Astrocyte of the spinal cord (primary cell): ENCODE data around the gene CNDP2.
"Not testable (repeated sequence)": the region's sequence is repeated elsewhere in the genome, so short reads cannot be mapped to it uniquely, and the experiment has no call there.

Experiments
- DNase-seq: peaks from one replicate; pipeline ENCODE4 v3.0.0; 2011; ENCODE audit warnings: low read depth, low spot score
- H3K4me3 ChIP-seq: 2 replicates; pipeline ENCODE4 v1.5.1; 2011; ENCODE audit warnings: low read depth, mild to moderate bottlenecking, low read length, moderate library complexity
- in situ Hi-C: cut with HindIII; loops from 2 replicates; pipeline ENCODE4 v1.10.0; 2017; ENCODE audit warnings: low sequenced_read_pairs
- TF ChIP-seq, protein P1 (sequence below): IDR thresholded peaks from 2 replicates; pipeline ENCODE4 v1.5.1; 2012; ENCODE audit warnings: low read depth, mild to moderate bottlenecking, low read length, inconsistent platforms

CNDP2 gene

DNA sequence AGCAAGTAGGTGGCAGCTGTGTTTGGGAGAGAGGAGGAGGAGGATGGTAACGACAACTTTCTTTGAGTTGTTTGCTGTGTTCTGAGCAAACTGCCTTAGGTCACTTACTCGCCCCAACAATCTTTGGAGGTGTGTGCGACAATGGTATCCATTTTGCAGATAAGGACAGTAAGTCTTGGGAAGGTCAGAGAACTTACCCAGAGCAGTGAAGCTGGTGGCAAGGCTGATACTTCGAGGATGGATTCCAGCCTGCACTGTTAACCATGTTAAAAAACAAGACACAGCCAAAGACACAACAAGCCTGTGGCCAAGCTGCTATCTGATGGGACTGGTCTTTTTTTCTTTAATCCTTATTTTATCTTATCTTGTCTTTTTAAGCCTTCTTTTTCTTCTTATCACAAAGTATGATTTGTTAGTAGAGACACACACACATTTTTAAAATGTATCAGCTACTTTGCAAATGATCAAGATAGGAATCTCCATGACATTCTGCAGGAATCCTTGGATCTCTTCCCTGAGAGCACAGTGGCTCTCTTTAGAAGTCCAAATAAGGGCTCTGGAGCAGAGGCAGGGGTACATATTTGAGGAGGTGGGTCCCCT is 66.1 kb downstream of the CNDP2 start:
- in situ Hi-C loops = no loop called here
- TF ChIP-seq, protein P1, sequence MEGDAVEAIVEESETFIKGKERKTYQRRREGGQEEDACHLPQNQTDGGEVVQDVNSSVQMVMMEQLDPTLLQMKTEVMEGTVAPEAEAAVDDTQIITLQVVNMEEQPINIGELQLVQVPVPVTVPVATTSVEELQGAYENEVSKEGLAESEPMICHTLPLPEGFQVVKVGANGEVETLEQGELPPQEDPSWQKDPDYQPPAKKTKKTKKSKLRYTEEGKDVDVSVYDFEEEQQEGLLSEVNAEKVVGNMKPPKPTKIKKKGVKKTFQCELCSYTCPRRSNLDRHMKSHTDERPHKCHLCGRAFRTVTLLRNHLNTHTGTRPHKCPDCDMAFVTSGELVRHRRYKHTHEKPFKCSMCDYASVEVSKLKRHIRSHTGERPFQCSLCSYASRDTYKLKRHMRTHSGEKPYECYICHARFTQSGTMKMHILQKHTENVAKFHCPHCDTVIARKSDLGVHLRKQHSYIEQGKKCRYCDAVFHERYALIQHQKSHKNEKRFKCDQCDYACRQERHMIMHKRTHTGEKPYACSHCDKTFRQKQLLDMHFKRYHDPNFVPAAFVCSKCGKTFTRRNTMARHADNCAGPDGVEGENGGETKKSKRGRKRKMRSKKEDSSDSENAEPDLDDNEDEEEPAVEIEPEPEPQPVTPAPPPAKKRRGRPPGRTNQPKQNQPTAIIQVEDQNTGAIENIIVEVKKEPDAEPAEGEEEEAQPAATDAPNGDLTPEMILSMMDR = no peak
- no peak for DNase-seq
- no peak overlapping the region for H3K4me3 ChIP-seq

DNA sequence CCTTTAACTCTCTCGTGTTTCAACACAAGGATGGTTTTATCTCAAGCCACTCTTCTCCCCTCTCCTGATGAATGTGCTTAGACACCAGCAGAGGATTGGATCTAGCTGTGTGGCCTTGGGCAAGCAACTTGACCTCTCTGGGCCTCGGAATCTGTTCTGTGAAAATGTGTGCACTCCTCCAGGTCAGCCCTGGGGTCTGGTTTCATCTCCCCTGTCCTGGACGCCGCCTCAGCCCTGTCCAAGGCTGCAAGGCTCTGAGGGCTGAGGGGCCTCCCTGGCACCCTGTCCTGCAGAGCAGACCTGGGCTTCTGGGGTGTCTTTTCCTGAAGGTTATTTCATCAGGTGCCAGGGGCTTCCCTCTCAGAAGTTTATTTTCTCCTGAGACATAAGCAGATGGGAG is 66.6 kb downstream of the CNDP2 start:
- DNase-seq = no peak
- no peak overlapping the region for H3K4me3 ChIP-seq
- TF ChIP-seq, protein P1 = no peak
- in situ Hi-C loops = no loop called here

DNA sequence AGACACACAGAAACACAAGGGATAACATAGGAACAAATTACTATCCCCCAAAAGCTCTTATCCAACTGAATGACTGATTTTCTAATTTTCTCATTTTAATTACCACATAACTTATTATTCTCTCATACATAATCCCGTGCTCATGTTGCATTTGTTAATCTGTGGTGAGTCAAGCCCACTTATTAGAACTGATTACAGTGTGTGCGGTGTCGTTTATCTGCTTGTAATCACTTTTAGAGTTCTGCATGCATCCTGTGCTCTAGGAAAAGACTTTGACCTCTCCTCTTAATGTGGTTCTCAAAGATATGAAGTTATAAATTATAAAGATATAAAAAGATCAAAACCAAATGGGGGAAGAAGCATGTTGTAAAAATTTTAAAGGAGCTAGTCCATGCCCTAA is 67.8 kb downstream of the CNDP2 start:
- H3K4me3 ChIP-seq = no peak overlapping the region
- TF ChIP-seq, protein P1 = no peak
- no peak for DNase-seq
- in situ Hi-C loops = no loop called here

DNA sequence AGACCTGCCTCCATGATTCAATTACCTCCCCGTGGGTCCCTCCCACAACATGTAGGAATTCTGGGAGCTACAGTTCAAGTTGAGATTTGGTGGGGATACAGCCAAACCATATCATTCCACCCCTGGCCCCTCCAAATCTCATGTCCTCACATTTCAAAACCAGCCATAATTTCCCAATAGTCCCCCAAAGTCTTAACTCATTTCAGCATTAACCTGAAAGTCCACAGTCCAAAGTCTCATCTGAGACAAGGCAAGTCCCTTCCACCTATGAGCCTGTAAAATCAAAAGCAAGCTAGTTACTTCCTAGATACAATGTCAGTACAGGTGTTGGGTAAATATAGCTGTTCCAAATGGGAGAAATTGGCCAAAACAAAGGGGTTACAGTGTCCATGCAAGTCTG is 69.0 kb downstream of the CNDP2 start:
- DNase-seq, in situ Hi-C loops, H3K4me3 ChIP-seq: not testable (repeated sequence)

DNA sequence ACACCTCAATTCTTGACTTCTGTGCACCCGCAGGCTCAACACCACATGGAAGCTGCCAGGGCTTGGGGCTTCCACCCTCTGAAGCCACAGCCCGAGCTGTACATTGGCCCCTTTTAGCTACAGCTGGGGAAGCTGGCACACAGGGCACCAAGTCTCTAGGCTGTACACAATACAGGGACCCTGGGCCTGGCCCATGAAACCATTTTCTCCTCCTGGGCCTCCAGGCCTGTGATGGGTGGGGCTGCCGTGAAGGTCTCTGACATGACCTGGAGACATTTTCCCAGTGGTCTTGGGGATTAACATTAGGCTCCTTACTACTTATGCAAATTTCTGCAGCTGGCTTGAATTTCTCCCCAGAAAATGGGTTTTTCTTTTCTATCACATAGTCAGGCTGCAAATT is 69.8 kb downstream of the CNDP2 start:
- DNase-seq, in situ Hi-C loops, H3K4me3 ChIP-seq: not testable (repeated sequence)

DNA sequence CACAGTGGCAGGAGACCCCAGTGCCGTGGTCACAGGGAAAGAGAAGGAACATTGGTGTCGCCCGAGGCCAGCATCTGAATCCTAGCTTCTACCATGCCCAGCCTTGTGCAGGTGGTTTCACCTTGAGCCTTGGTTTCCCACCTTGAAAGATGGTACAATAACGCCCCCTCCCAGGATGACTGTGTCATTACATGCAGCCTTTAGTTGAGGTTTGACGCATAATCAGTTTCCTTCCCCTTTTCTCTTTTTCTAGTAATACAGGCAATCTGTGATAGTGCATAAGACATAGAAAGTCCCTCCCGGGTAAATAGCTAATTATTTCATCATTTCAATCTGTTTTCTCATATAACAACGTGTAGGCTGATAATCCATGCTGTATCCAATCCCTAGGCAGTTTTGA is 71.7 kb downstream of the CNDP2 start:
- H3K4me3 ChIP-seq = no peak overlapping the region
- TF ChIP-seq, protein P1 = no peak
- DNase-seq = no peak
- in situ Hi-C loops = no loop called here

DNA sequence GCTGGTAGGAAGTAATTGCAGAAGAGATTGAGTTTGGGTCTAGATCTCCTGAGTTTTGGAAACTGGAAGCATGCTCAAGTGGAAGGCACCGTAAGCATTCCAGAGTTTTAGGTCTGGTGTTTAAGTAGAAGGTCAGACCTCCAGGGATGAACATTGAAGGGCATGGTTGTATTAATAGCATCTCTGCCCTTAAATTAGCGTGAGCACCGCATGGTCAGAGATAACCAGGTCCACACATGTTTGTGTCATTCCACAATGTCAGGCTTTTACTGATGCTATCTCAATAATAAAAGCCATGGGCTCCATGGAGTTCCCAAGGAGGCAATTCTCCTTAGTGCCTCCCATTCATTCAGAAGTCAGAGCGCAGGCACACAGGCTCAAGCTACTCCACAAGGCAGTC is 73.2 kb downstream of the CNDP2 start:
- TF ChIP-seq, protein P1 = no peak
- DNase-seq = no peak
- in situ Hi-C loops = no loop called here
- H3K4me3 ChIP-seq = no peak overlapping the region

DNA sequence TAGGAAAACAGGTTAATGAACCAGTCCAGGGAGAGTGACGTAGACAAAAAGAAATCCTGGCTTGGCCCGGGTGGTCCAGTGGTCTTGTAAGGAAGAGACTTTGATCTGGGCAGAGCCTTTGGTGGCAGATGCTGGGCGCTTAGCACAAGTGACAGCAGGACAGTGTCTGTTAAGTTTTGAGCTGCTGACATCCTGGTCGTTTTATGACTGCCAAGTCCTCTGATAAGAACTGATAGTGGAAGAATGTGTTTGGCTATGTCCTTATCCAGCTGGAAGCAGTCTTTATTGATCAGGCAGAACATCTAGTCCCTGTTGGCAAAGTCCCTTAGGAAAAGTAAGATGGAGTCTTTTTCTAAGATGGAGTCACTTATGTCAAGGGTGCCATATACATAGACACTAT is 74.1 kb downstream of the CNDP2 start:
- in situ Hi-C loops = no loop called here
- TF ChIP-seq, protein P1 = no peak
- H3K4me3 ChIP-seq = no peak overlapping the region
- no peak for DNase-seq
